Colonic mucosa (tissue), 4 donors: ENCODE data around the gene CCT5. TPM values are rescaled to one million over a fixed set of nuclear protein-coding genes. Genes with fewer than 3 reads are reported as not detected.
A peak's percentile ranks its signal among the peaks of the same experiment; 100 is the strongest.

ENCODE experiments used
- DNase-seq: peaks from one replicate; pipeline ENCODE4 v3.0.0-alpha.2; 2020
- H3K27ac ChIP-seq: fragments of 200-600 bp; one replicate; pipeline ENCODE4 v1.8.0; 2021
- H3K27me3 ChIP-seq: fragments of 200-600 bp; one replicate; pipeline ENCODE4 v1.8.0; 2021
- H3K36me3 ChIP-seq: fragments of 200-600 bp; one replicate; pipeline ENCODE4 v1.8.0; 2021
- H3K4me1 ChIP-seq: fragments of 200-600 bp; one replicate; pipeline ENCODE4 v1.8.0; 2021; ENCODE audit warnings: mild to moderate bottlenecking
- H3K4me3 ChIP-seq: fragments of 200-600 bp; one replicate; pipeline ENCODE4 v1.8.0; 2021
- H3K9ac ChIP-seq, 2 donors: one replicate each; pipeline ENCODE4 v1.7.0; 2013; ENCODE audit warnings: control low read depth in 2 of 2, low read depth in 2 of 2, low read length in 2 of 2
- H3K9me3 ChIP-seq: fragments of 200-600 bp; one replicate; pipeline ENCODE4 v1.8.0; 2021
- intact Hi-C: fragments of 100-400 bp; cut with DNase I; formaldehyde crosslinking; loops from one replicate; pipeline ENCODE4 v1.14.1; 2022
- total RNA-seq, 2 donors: library from RNA; stranded (reverse); fragmentation: NEBNext Ultra II Directional in 1 of 2; extraction: Animal tissue kit (Norgen Biotek cat#: 25700) in 1 of 2; gene quantifications; one replicate each; pipeline ENCODE4 v1.2.1, GENCODE V29; 2021
- TF ChIP-seq, protein P1 (sequence below): fragments of 200-600 bp; IDR thresholded peaks from one replicate; pipeline ENCODE4 v1.8.0; 2022; ENCODE audit warnings: antibody characterized with exemption, mild to moderate bottlenecking
- donor health status: healthy.
- donor health status: DM: no; HTN: no; CAD: no.
- donor health status: DM: no; HTN: no; CAD: no.

Gene CCT5
- 100 to 1,000 TPM; 156 to 341 TPM for total RNA-seq

DNA sequence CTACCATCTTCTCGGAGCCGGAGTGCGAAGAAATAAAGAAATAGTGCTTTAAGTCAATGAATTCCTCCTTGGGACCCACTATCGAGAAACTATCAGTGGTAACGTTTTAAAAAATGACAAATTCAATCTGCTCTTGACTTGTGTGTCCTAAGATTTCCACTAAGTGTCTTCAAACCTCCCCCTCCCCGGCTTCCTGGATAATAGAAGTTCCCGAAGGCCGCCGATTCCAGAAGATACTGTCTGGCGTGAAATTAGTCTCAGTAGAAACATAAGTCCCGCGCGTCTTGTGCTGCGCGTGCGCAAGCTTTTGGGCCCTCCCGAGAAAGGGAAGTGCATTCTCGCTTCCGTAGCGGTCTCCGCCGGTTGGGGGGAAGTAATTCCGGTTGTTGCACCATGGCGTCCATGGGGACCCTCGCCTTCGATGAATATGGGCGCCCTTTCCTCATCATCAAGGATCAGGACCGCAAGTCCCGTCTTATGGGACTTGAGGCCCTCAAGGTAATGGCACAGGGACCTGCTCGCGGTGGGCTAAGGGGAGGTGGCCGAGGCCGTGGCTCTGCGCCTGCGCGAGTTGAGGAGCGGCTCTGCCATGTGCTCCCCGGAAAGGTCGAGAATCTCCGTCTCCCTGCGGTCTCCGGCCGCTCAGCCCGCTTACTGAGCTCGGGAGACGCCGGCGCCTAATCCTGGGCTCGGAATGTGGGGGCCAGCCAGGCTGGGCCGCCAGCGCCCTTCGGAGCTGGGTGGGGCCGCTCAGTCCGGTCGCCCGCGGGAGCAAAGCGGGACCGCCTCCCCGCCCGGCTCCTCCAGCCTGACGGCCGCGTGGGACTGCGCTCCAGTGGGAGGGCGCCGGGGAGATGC is at the start of gene CCT5:
Gene CCT5 (plus strand): TSS at position 333 of the 858 bp plus-strand sequence. CDS start 61 bp downstream, at position 394.
- TF ChIP-seq, protein P1, sequence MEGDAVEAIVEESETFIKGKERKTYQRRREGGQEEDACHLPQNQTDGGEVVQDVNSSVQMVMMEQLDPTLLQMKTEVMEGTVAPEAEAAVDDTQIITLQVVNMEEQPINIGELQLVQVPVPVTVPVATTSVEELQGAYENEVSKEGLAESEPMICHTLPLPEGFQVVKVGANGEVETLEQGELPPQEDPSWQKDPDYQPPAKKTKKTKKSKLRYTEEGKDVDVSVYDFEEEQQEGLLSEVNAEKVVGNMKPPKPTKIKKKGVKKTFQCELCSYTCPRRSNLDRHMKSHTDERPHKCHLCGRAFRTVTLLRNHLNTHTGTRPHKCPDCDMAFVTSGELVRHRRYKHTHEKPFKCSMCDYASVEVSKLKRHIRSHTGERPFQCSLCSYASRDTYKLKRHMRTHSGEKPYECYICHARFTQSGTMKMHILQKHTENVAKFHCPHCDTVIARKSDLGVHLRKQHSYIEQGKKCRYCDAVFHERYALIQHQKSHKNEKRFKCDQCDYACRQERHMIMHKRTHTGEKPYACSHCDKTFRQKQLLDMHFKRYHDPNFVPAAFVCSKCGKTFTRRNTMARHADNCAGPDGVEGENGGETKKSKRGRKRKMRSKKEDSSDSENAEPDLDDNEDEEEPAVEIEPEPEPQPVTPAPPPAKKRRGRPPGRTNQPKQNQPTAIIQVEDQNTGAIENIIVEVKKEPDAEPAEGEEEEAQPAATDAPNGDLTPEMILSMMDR: no peak
- DNase-seq: peak; percentile 93
- Histone ChIP-seq H3K4me1 (peaks cover 10% of the 10 kb centered on the region), H3K9me3 (no peaks in the 10 kb centered on the region), H3K36me3 (peaks cover 3% of the 10 kb centered on the region), H3K9ac (peak within 1 kb of the TSS; percentile 76 to 89), H3K27ac (peak within 1 kb of the TSS; percentile 82), H3K4me3 (peak within 1 kb of the TSS; percentile 72), H3K27me3 (no peaks in the 10 kb centered on the region)
- intact Hi-C loops: no loop called here

DNA sequence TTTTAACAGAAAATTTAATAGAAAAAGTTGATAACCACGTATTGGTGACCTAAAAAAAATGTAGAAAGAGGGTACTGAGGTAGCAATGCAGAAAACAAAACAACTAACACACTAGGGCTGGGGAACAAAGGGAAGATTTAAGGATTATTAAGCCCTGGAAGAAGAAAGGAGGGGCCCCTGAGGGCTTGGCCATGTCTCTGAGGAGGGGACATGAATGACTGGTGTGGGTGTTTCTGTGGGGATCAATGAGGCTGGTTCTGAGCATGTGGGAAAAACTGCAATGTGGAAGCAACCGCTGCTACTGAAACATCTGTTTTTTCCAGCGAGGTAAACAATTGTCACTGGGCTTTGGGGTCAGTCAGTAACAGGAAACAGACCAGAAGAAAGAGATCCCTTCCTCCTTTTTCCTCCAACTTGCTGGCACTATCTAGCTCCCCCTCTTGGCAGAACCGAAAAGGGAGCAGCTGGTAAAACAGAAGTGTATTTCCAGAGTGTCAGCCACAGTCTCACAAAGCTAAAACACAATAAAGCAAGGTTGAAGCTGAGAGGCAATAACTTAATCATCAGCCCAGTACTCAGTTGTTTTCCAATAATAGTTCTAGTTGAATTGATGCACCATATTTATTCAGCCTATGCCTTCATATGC is 48.7 kb upstream of the CCT5 start:
- TF ChIP-seq, protein P1: no peak

DNA sequence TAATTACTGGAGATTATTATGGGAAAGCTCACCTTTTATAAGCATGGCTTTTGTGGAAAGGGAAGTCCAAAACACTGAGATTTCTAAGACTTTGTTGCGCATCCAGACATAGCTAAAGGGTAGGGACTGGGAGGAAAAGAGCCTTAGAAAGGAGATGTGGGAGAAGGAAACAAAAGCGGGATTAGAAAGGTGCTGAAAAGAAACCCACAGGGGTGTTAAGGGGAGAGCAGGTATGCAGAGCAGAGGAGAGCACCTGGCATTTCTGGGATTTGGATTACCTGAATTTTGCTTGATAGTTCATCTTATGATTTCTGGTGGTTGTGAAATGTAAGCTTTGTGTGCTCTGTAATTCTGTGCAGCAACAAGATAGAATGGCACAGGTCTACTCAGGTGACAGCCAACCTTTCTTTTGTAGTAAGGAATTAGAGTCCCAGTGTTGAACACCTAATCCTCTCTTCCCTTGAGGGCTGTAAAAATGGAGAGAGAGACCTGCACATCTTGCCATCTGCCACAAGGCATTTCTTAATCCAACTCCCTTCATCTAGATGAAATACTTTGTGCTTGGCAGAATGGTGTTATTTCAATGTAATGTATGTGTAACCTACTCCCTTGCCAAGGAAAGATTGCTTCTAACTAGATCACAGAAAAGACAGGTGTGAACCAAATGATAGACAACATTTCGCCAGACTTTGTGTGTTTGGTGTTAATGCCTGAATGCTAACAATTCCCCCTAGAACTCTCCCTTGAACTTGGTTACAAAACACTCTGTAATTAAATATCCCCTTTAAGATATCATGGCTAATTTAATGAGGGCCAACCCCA is 47.8 kb upstream of the CCT5 start:
- TF ChIP-seq, protein P1: no peak
- Histone ChIP-seq H3K27me3 (no peaks in the 10 kb centered on the region), H3K9me3 (no peaks in the 10 kb centered on the region), H3K4me3 (no peak overlapping the region), H3K27ac (no peak overlapping the region), H3K36me3 (no peaks in the 10 kb centered on the region), H3K9ac (no peak overlapping the region), H3K4me1 (no peaks in the 10 kb centered on the region)
- no peak for DNase-seq
- intact Hi-C loops: no loop called here

More for the DNA sequence above, 48.7 kb upstream of the CCT5 start:
- no peak overlapping the region for H3K4me3 ChIP-seq
- H3K27me3 ChIP-seq: no peaks in the 10 kb centered on the region
- no peak overlapping the region for H3K9ac ChIP-seq
- no peak for DNase-seq
- H3K4me1 ChIP-seq: no peaks in the 10 kb centered on the region
- H3K27ac ChIP-seq: no peak overlapping the region
- intact Hi-C loops: no loop called here
- no peaks in the 10 kb centered on the region for H3K9me3 ChIP-seq
- H3K36me3 ChIP-seq: no peaks in the 10 kb centered on the region

DNA sequence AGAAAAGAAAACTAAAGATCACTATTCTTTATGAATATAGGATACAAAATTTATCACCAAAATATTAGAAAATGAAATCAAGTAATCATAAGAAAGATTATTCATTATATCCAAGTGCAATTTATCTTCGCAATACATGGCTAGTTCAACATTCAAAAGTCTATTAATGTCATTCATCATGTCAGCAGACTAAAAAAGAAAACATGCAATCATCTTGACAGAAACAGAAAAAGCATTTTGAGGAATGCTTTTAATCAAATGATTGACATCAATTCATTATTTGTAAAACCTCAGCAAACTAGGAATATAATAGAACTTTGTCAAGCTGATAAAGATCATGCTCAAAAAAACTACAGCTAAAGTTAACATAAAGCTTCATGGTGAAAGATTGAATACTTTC is 41.1 kb upstream of the CCT5 start:
- Histone ChIP-seq H3K9ac (no peak overlapping the region), H3K36me3 (no peaks in the 10 kb centered on the region), H3K27ac (no peak overlapping the region), H3K4me3 (no peak overlapping the region), H3K9me3 (no peaks in the 10 kb centered on the region), H3K4me1 (no peaks in the 10 kb centered on the region), H3K27me3 (no peaks in the 10 kb centered on the region)
- intact Hi-C loops: no loop called here
- DNase-seq: no peak
- TF ChIP-seq, protein P1: no peak

DNA sequence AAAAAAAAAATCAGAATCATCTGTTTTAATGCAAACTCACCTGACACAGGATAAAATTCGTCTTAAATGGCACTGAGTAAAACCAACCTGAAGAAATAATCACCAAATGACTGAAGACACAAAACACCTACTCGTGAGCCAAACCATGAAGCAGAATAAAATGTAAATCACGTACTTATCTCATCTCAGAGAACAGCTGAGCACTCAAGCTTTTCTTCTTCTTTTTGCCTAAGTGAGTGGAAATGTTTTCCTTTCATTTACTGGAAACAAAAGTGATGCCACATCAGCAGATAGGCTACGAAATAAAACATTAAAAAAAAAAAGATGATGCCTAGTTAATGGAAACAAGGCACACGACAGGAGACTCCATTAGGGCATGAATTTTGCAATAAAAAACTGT is 36.8 kb upstream of the CCT5 start:
- no peaks in the 10 kb centered on the region for H3K36me3 ChIP-seq
- H3K9me3 ChIP-seq: no peaks in the 10 kb centered on the region
- TF ChIP-seq, protein P1: no peak
- H3K27ac ChIP-seq: no peak overlapping the region
- H3K27me3 ChIP-seq: no peaks in the 10 kb centered on the region
- H3K4me1 ChIP-seq: no peaks in the 10 kb centered on the region
- no peak overlapping the region for H3K4me3 ChIP-seq
- no peak overlapping the region for H3K9ac ChIP-seq
- intact Hi-C loops: no loop called here
- DNase-seq: no peak
